Glomerular visceral epithelial cell (primary cell): ENCODE data around the gene CAD.

Source experiments
- DNase-seq: peaks from one replicate; pipeline ENCODE4 v3.0.0-alpha.2; 2016; ENCODE audit errors: extremely low spot score

CAD gene

DNA sequence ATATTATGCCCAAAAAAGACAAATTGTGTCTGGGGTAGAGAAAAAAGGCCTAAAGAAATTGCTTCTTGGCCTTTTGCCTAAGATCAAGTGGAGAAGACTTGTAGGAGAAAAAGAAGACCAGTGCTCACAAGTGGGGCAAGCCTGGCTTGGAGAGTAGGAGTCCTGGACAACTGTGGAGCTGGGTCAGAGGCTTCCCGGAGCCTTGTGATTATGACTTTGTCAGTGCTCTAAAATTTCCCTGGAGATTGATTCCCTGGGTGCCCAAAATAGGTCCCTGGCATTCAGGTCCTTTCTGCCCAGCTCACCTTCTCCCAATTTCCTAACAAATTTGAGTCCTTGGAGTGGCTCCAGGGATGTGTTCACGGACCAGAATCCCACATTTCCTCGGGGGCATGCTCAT, 64.3 kb downstream of the CAD start:
- DNase-seq = no peak

DNA sequence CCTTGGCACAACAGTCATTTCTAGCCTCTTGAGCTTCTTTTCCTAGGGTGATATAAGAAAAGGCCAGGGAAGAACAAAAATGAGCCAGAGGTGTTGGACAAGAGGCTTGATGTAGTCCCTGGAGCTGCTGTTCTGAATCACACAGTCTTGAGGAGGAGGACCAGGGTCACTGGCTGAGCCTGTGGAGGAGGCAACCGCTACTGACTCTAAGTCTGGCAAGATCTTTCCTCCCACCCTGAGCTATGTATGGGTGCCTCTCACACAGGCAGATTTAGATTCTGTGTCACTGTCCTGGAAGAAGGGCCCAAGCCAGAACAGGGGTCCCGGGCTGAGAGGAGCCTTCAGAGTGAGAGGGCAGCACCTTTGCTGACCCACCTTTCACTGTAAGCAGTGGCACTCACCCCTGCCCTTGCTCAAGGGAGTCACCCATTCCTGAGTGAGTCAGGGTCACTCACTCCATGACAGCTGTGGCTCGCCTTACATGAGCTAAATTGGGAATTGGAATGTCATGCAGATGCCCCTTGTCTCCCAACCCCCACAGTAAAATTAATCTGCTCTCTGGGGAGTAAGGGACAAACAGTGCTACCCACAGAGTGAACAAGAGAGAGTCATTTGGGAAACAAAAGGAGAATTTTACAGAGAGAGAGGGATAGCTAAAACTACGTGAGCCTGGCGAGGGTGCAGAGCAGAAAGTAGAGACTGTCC, 64.8 kb downstream of the CAD start, which contains the start of gene TRIM54:
TSS of gene TRIM54 (plus strand) at position 575 of the 705 bp plus-strand sequence. CDS start 303 bp downstream, outside the sequence.
- DNase-seq = no peak

DNA sequence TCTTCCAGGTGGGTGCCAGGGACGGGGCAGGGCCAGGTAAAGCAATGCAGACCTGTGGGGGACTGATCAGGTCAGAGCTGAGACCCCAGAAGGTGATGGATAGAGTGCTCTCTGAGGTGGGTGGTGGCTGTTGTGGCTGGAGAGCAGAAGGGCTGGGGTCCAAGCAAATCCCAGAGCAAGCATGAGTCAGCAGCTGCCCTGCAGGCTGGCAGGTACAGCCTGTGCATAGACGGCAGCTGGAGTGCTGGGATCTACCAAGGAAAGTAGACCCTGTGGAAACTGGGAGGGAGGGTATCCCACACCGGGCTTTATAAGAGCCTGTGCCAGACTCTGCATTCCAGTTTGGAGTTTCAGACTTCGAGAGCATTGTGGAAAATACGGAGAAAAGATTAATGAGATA, 65.7 kb downstream of the CAD start:
- no peak for DNase-seq

DNA sequence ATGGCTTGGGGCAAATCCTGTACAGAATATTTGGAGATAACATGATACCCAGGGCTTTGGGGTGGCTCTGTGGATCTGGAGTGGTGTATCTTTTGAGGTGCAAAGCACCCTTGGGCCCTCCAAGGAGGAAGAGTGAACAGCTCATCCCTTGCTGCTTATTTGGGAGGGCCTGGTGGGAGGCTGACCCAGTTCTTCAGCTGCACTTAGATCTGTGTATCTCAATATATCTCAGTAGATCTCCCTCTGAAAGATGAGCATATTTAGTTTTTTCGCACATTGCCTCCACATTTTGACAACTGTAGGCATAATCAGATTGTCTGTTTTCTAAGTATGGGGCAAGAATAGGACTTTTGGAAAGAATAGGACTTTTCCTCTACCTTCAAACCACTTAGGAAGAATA, 67.8 kb downstream of the CAD start:
- no peak for DNase-seq

DNA sequence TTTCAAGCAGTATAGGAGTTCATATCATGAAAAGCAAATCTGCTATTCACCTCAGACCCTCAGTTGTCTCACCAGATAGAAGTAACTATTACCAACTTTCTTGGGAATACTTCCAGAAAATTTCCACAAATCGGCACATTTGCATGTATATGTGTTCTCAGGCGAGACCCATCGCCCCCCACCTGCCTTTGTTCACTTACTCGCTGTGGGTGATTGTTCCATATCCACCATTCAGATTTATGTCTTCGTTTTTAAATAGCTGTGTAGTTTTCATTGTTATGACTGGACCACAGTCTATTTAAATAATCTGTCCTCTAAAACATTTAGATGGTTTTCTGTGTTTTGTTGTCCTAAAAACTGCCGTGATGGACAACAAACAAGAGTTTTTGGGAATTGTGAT, 68.3 kb downstream of the CAD start:
- no peak for DNase-seq

DNA sequence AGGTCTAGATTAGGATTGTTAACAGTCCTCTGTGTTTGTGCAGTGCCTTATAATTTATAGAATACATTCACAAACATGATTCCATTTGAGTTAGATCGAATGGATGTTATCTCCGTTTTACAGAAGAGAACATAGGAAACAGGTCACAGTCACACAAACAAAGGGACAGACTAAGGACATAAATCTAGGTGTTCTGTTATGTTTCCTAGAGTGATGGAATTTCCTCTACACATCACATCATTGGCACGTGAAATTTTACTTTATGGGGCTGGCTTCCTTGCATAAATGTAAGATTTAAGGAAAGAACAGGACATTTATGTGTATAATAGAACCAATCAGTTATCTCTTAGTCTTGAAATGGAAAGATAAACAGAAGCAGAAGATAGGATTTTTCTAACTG, 71.4 kb downstream of the CAD start:
- DNase-seq = no peak

DNA sequence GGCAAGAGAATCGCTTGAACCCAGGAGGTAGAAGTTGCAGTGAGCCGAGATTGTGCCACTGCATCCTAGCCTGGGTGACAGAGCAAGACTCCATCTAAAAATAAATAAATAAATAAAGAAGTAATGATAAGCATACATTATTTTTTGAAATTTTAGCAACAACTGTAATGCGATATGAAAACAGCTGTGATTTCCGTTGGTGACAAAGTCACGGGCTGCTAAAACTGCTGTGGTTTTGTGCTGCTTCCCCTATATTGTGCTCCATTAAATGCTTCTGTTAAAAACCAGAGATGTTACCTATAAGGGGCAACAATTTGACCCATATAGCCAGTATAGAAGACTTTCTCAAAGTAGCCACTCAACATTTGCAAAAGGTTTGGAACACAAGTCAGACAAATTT, 73.4 kb downstream of the CAD start:
- no peak for DNase-seq

DNA sequence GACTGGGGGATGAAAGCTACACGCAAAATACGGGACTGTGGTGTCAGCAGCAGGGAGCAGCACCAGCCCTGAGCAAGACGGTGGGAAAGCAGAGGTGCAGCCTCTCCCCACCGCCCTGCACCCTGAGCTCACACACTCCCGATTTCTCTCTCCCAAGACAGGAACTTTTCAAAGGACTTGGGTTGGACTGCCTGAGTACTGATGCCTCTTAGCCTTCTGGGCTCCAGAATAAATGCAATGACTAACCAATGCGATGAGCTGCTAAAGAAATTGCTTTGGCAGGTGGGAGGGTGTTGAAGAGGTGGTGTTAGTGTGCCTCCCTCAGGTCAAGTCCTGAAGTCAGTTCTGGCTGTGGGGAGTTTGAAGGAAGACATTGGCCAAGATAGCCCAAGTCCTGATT, 74.7 kb downstream of the CAD start:
- no peak for DNase-seq
